Measurements from ENCODE around the gene PIK3AP1. TPM values are rescaled to one million over a fixed set of nuclear protein-coding genes. Genes with fewer than 3 reads are reported as not detected.

PIK3AP1 gene
- total and polyA plus RNA-seq, 10 donors, result 59.8 to 256 (median 183) TPM

DNA sequence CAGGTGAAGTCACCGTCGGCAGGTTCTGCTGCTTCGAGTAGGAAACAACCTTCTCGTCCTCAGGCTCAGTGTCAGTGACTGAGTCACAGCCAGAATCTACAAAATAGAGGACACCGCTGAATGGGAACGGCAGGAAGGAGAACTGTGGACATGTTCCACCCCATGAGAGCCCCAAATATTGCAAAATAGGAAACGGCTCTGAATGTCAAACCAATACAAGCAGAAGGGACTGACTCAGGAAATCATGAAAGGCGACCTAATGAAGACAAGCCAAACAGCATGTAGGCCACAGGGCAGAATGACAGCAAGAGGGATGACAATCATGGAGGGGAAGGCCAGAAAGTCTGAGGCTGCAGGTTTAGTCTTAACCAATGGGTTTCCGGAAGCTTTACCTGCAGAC lies 63.5 kb downstream of the PIK3AP1 start:
- Histone ChIP-seq H3K4me3 (peak overlapping the region in 2 of 8 donors; percentile 22 to 35), H3K27ac (peak overlapping the region in 7 of 8 donors; percentile 6 to 87 (median 78)), H3K9me3 (no peaks in the 10 kb centered on the region), H3K36me3 (peaks cover 0 to 52% (median 13%) of the 10 kb centered on the region in 6 donors), H3K27me3 (replicated peaks in 1 of 7) (no peaks in the 10 kb centered on the region), H3K4me1 (peaks cover 11 to 100% (median 86%) of the 10 kb centered on the region in 6 donors)
- 40 to 72% (median 53%) methylated on average over 9 of the region's 9 CpGs for WGBS, 5 donors
- DNase-seq, result no peak
- intact Hi-C loops (cut with DNase I; ENCODE audit: low total_unique reads), result no loop called here
- TF ChIP-seq, protein P1, sequence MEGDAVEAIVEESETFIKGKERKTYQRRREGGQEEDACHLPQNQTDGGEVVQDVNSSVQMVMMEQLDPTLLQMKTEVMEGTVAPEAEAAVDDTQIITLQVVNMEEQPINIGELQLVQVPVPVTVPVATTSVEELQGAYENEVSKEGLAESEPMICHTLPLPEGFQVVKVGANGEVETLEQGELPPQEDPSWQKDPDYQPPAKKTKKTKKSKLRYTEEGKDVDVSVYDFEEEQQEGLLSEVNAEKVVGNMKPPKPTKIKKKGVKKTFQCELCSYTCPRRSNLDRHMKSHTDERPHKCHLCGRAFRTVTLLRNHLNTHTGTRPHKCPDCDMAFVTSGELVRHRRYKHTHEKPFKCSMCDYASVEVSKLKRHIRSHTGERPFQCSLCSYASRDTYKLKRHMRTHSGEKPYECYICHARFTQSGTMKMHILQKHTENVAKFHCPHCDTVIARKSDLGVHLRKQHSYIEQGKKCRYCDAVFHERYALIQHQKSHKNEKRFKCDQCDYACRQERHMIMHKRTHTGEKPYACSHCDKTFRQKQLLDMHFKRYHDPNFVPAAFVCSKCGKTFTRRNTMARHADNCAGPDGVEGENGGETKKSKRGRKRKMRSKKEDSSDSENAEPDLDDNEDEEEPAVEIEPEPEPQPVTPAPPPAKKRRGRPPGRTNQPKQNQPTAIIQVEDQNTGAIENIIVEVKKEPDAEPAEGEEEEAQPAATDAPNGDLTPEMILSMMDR (IDR thresholded peaks at IDR 0.05 in 8 of 11, conservative IDR thresholded peaks at IDR 0.05 in 3 of 11), result no peak
- peak in 2 of 3 donors; percentile 30 to 60 for TF ChIP-seq POLR2AphosphoS5 (IDR thresholded peaks at IDR 0.05)

DNA sequence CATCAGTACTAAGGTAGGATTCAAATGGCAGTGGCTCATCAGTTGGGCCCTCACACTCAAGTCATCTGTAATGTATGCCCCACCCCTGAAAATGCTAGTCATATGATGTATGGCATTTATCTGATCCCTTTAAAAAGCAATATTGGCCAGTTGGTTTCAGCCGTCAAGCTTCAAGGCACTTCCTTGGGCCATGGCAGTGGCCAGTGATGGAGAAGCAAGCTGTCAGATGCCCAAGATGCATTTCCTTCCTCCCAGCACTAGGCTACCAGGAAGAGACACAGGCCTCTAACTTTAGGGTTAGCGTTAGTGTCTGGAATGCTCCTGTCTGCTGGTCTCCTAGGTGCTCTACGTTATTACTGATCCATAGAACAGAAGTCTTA lies 64.1 kb downstream of the PIK3AP1 start:
- 43 to 90% (median 66%) methylated on average over 3 of the region's 3 CpGs for WGBS, 5 donors
- Histone ChIP-seq H3K27me3 (replicated peaks in 1 of 7) (no peaks in the 10 kb centered on the region), H3K4me3 (peak overlapping the region in 3 of 8 donors; percentile 2 to 35 (median 22)), H3K27ac (peak overlapping the region in 7 of 8 donors; percentile 4 to 87 (median 78)), H3K4me1 (peaks cover 15 to 100% (median 89%) of the 10 kb centered on the region in 6 donors), H3K9me3 (no peaks in the 10 kb centered on the region), H3K36me3 (peaks cover 0 to 59% (median 17%) of the 10 kb centered on the region in 6 donors)
- no peak for TF ChIP-seq POLR2AphosphoS5 (IDR thresholded peaks at IDR 0.05)
- TF ChIP-seq, protein P1 (IDR thresholded peaks at IDR 0.05 in 8 of 11, conservative IDR thresholded peaks at IDR 0.05 in 3 of 11), result peak in 1 of 11 experiments; percentile 24
- intact Hi-C loops (cut with DNase I; ENCODE audit: low total_unique reads), result no loop called here
- DNase-seq, result no peak

DNA sequence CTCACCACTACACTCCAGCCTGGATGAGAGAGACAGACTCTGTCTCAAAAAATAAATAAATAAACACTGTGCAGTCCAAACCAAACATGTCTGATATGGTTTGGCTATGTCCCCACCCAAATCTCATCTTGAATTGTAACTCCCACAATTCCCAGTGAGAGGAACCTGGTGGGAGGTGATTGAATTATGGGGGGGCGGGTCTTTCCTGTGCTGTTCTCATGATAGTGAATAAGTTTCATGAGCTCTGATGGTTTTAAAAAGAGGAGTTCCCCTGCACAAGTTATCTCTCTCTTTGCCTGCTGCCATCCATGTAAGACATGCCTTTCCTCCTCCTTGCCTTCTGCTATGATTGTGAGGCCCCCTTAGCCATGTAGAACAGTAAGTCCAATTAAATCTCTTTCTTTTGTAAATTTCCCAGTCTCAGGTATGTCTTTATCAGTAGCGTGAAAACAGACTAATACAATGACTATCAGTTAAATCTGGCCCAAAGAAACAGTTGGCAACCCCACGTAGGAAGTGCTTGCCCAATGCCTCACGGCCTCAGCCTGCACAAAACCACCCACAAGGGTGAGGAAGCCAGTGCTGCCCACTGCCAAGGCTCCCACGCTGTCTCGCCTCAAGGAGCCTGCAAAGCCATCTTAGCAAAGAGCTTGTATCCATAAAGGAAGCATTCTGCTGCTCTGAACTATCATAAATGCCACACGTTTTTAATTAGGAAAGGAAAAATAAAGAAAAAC lies 64.7 kb downstream of the PIK3AP1 start:
- no peaks in the 10 kb centered on the region for H3K27me3 ChIP-seq (replicated peaks in 1 of 7)
- H3K36me3 ChIP-seq, result peaks cover 0 to 65% (median 22%) of the 10 kb centered on the region in 6 donors
- TF ChIP-seq, protein P1 (IDR thresholded peaks at IDR 0.05 in 8 of 11, conservative IDR thresholded peaks at IDR 0.05 in 3 of 11), result no peak
- peak in 2 of 3 donors; percentile 44 to 47 for TF ChIP-seq POLR2AphosphoS5 (IDR thresholded peaks at IDR 0.05)
- H3K4me1 ChIP-seq, result peaks cover 20 to 100% (median 89%) of the 10 kb centered on the region in 6 donors
- no peaks in the 10 kb centered on the region for H3K9me3 ChIP-seq
- peak overlapping the region in 7 of 8 donors; percentile 4 to 87 (median 78) for H3K27ac ChIP-seq
- DNase-seq, result no peak
- H3K4me3 ChIP-seq, result peak overlapping the region in 3 of 8 donors; percentile 2 to 35 (median 22)
- WGBS, 5 donors, result 49 to 76% (median 61%) methylated on average over 7 of the region's 7 CpGs
- intact Hi-C loops (cut with DNase I; ENCODE audit: low total_unique reads), result no loop called here

DNA sequence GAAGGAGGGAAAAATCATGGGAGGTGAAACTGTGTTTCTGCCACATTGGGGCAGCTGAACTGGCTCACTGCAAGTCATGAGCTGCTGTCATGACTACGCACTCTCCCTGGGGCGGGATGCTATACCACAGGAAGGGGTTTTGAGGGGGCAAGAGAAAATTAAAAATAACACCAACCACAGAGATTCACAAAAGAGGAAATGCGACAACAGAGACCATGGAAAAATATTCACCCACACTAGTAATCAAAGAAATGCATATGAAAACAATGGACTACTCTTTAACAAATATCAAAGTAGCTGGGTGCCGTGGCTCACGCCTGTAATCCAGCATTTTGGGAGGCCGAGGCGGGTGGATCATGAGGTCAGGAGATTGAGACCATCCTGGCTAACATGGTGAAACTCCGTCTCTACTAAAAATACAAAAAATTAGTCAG lies 68.3 kb downstream of the PIK3AP1 start:
- peak overlapping the region in 7 of 8 donors; percentile 38 to 87 (median 66) for H3K27ac ChIP-seq
- peak overlapping the region in 1 of 8 donors; percentile 3 for H3K4me3 ChIP-seq
- no peaks in the 10 kb centered on the region for H3K9me3 ChIP-seq
- 24 to 39% (median 37%) methylated on average over 8 of the region's 8 CpGs for WGBS, 5 donors
- intact Hi-C loops (cut with DNase I; ENCODE audit: low total_unique reads), result no loop called here
- H3K36me3 ChIP-seq, result peaks cover 0 to 97% (median 53%) of the 10 kb centered on the region in 6 donors
- peaks cover 15 to 100% (median 83%) of the 10 kb centered on the region in 6 donors for H3K4me1 ChIP-seq
- TF ChIP-seq POLR2AphosphoS5 (IDR thresholded peaks at IDR 0.05), result peak in 1 of 3 donors; percentile 82
- TF ChIP-seq POLR2A (IDR thresholded peaks at IDR 0.05), result no peak
- TF ChIP-seq, protein P1 (IDR thresholded peaks at IDR 0.05 in 8 of 11, conservative IDR thresholded peaks at IDR 0.05 in 3 of 11), result no peak
- peak; percentile 89 for DNase-seq
- no peaks in the 10 kb centered on the region for H3K27me3 ChIP-seq (replicated peaks in 1 of 7)
